ENCODE measurements around the gene SLC25A33. TPM values are rescaled to one million over a fixed set of nuclear protein-coding genes. Genes with fewer than 3 reads are reported as not detected.
A peak's percentile ranks its signal among the peaks of the same experiment; 100 is the strongest.

SLC25A33 gene
- total RNA-seq, 1 experiment from 2014 or later, result 11.8 TPM

DNA sequence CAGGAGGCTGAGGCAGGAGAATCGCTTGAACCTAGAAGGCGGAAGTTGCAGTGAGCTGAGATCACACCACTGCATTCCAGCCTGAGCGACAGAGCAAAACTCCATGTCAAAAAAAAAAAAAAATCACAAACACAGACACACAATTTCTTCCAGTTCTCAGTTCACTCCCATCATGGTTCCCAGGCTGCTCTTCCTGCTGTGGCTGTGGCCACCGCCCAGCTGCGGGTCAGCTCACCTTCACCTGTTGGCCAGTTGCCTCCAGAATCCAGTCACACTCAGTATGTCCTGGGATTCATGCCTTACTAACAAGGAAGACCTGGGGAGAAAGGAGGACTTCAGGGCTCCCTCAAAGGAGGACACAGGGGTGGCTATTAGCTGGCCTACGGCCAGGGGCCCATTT, 45.9 kb upstream of the SLC25A33 start:
- ChIA-PET CTCF (interaction anchor here (0.6 to 0.7 kb wide), 2 partner anchors 47 to 92 kb away, joined by 3 read pairs; no protein-coding TSS in a partner anchor), POLR2A (ENCODE audit: unreplicated experiment) (no interaction called here)
- Histone ChIP-seq H3F3A (ENCODE audit: low read length, unreplicated experiment) (no peaks in the 10 kb centered on the region), H3K4me2 (ENCODE audit: low read length) (no peak overlapping the region), H3K4me3 (ENCODE audit: low read length) (no peak overlapping the region), H2AFZ (ENCODE audit: low read length) (no peak overlapping the region), H3K36me3 (ENCODE audit: low read depth, low read length) (no peaks in the 10 kb centered on the region), H3K9ac (ENCODE audit: low read length) (no peak overlapping the region), H3K27ac (ENCODE audit: low read length) (no peak overlapping the region), H3K9me3 (ENCODE audit: low read length) (no peaks in the 10 kb centered on the region), H4K20me1 (ENCODE audit: low read length) (no peaks in the 10 kb centered on the region), H3K9me2 (replicated peaks; ENCODE audit: low read length) (no peaks in the 10 kb centered on the region), H3K4me1 (ENCODE audit: insufficient read depth, low read length) (peaks cover 8% of the 10 kb centered on the region; the same call in 1 of the 2 replicates), H3K79me2 (ENCODE audit: low read length) (no peaks in the 10 kb centered on the region), H3K27me3 (ENCODE audit: low read length) (no peaks in the 10 kb centered on the region)
- no TSS peak for BruUV-seq (replicated peaks)
- intact Hi-C loops (cut with micrococcal nuclease), result no loop called here
- ATAC-seq (no peak), DNase-seq (no peak)
- TF ChIP-seq, protein P1, sequence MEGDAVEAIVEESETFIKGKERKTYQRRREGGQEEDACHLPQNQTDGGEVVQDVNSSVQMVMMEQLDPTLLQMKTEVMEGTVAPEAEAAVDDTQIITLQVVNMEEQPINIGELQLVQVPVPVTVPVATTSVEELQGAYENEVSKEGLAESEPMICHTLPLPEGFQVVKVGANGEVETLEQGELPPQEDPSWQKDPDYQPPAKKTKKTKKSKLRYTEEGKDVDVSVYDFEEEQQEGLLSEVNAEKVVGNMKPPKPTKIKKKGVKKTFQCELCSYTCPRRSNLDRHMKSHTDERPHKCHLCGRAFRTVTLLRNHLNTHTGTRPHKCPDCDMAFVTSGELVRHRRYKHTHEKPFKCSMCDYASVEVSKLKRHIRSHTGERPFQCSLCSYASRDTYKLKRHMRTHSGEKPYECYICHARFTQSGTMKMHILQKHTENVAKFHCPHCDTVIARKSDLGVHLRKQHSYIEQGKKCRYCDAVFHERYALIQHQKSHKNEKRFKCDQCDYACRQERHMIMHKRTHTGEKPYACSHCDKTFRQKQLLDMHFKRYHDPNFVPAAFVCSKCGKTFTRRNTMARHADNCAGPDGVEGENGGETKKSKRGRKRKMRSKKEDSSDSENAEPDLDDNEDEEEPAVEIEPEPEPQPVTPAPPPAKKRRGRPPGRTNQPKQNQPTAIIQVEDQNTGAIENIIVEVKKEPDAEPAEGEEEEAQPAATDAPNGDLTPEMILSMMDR (conservative IDR thresholded peaks at IDR 0.05; ENCODE audit: low read depth, low read length), result no peak
- TF ChIP-seq EZH2phosphoT487 (IDR thresholded peaks at IDR 0.05; ENCODE audit: borderline replicate concordance, low read length), result no peak

DNA sequence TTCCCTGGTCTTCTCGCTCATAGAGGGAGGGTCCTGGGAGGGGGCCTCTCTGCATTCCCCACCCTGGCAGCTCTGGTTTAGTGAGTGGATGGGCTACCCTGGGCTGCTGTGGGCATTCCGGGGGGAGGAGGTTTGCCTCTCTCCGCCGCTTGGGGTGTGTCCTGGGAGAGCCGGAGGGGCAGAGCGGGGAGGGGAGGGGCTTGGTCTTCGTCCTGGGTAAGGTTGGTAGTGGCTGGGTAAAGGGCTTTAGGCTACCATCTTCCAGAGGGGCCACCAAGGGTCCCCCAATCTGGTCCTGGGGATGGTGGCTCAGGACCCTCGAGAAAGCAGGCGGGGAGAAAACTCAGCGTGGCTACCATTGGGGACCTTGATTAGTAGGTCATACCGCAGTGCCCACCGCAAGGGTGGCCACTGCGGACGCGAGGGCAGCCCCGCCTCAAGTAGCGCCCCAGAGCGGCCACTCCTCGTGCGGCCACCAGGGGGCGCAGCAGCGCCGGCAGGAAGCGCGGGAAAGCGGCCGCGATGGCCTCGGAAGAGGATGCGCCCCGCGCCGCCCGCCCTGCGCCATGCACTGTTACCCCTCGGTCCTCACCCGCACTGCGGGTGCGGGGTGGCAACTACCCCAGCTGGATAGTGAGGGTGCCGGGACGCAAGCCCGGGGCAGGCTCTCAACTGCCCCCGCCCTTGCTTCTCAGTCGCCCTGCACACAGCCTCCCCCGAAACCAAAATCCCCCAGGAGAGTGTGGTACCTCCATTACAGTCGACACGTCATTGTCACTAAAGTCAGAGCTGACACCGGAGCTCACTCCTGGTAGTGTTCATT, 44.1 kb upstream of the SLC25A33 start:
- H3K9me3 ChIP-seq (ENCODE audit: low read length), result no peaks in the 10 kb centered on the region
- no peaks in the 10 kb centered on the region for H3F3A ChIP-seq (ENCODE audit: low read length, unreplicated experiment)
- no peak overlapping the region for H3K27ac ChIP-seq (ENCODE audit: low read length)
- CTCF ChIA-PET, result no interaction called here
- no peaks in the 10 kb centered on the region for H4K20me1 ChIP-seq (ENCODE audit: low read length)
- H3K4me1 ChIP-seq (ENCODE audit: insufficient read depth, low read length), result peaks cover 8% of the 10 kb centered on the region; the same call in 1 of the 2 replicates
- no peaks in the 10 kb centered on the region for H3K36me3 ChIP-seq (ENCODE audit: low read depth, low read length)
- DNase-seq (peak; percentile 67), ATAC-seq (peak; percentile 78)
- H3K4me2 ChIP-seq (ENCODE audit: low read length), result peak overlapping the region; percentile 72
- POLR2A ChIA-PET (ENCODE audit: unreplicated experiment), result no interaction called here
- intact Hi-C loops (cut with micrococcal nuclease), result loop anchor here (1.0 kb wide), 1 partner anchor 78 kb away; no protein-coding TSS in a partner anchor
- H3K27me3 ChIP-seq (ENCODE audit: low read length), result no peaks in the 10 kb centered on the region
- peak overlapping the region; percentile 26; the same call in 1 of the 2 replicates for H3K4me3 ChIP-seq (ENCODE audit: low read length)
- no peak overlapping the region for H3K9ac ChIP-seq (ENCODE audit: low read length)
- no peaks in the 10 kb centered on the region for H3K79me2 ChIP-seq (ENCODE audit: low read length)
- peak overlapping the region; percentile 75 for H2AFZ ChIP-seq (ENCODE audit: low read length)
- no TSS peak for BruUV-seq (replicated peaks)
- TF ChIP-seq, protein P1 (conservative IDR thresholded peaks at IDR 0.05; ENCODE audit: low read depth, low read length), result peak; percentile 92
- no peak for TF ChIP-seq EZH2phosphoT487 (IDR thresholded peaks at IDR 0.05; ENCODE audit: borderline replicate concordance, low read length)
- TF ChIP-seq EZH2 (IDR thresholded peaks at IDR 0.05; ENCODE audit: low read length, unreplicated experiment), result no peak
- H3K9me2 ChIP-seq (replicated peaks; ENCODE audit: low read length), result no peaks in the 10 kb centered on the region

DNA sequence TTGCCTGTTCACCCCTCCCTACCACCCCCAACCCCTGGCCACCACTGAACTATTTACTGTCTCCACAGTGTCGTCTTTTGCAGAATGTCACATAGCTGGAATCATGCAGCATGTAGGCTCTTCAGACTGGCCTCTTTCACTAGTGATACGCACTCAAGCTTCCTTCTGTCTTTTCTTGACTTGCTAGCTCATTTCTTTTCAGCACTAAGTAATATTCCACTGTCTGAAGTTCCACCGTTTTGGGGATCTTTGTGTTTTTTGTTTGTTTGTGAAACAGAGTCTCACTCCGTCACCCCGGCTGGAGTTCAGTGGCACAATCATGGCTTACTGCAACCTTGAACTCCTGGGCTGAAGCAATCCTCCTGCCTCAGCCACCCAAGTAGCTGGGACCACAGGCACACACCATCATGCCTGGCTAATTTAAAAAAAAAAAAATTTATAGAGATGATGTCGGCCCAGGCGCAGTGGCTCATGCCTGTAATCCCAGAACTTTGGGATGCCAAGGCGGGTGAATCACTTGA, 43.4 kb upstream of the SLC25A33 start:
- peaks cover 8% of the 10 kb centered on the region; the same call in 1 of the 2 replicates for H3K4me1 ChIP-seq (ENCODE audit: insufficient read depth, low read length)
- H3K4me2 ChIP-seq (ENCODE audit: low read length), result no peak overlapping the region
- no peak overlapping the region for H3K27ac ChIP-seq (ENCODE audit: low read length)
- no peaks in the 10 kb centered on the region for H3K36me3 ChIP-seq (ENCODE audit: low read depth, low read length)
- no peak overlapping the region for H3K4me3 ChIP-seq (ENCODE audit: low read length)
- H3K27me3 ChIP-seq (ENCODE audit: low read length), result no peaks in the 10 kb centered on the region
- H3K9me2 ChIP-seq (replicated peaks; ENCODE audit: low read length), result no peaks in the 10 kb centered on the region
- H2AFZ ChIP-seq (ENCODE audit: low read length), result peak overlapping the region; percentile 75
- ATAC-seq (no peak), DNase-seq (no peak)
- intact Hi-C loops (cut with micrococcal nuclease), result loop anchor here (1.0 kb wide), 1 partner anchor 77 kb away; no protein-coding TSS in a partner anchor
- no peaks in the 10 kb centered on the region for H3K9me3 ChIP-seq (ENCODE audit: low read length)
- H3K9ac ChIP-seq (ENCODE audit: low read length), result no peak overlapping the region
- no TSS peak for BruUV-seq (replicated peaks)
- TF ChIP-seq EZH2 (IDR thresholded peaks at IDR 0.05; ENCODE audit: low read length, unreplicated experiment) (no peak), EZH2phosphoT487 (IDR thresholded peaks at IDR 0.05; ENCODE audit: borderline replicate concordance, low read length) (no peak)
- TF ChIP-seq, protein P1 (conservative IDR thresholded peaks at IDR 0.05; ENCODE audit: low read depth, low read length), result no peak
- H4K20me1 ChIP-seq (ENCODE audit: low read length), result no peaks in the 10 kb centered on the region
- POLR2A ChIA-PET (ENCODE audit: unreplicated experiment), result no interaction called here
- H3K79me2 ChIP-seq (ENCODE audit: low read length), result no peaks in the 10 kb centered on the region
- CTCF ChIA-PET, result interaction anchor here (0.6 kb wide), 1 partner anchor 193 kb away, joined by 4 read pairs; no protein-coding TSS in a partner anchor
- H3F3A ChIP-seq (ENCODE audit: low read length, unreplicated experiment), result no peaks in the 10 kb centered on the region

All from PC-3 (cell line).